ENCODE results near the gene MUC21. TPM values are rescaled to one million over a fixed set of nuclear protein-coding genes. Genes with fewer than 3 reads are reported as not detected.
A peak's percentile ranks its signal among the peaks of the same experiment; 100 is the strongest.

The MUC21 gene
- total and polyA plus RNA-seq, 9 of the 15 experiments (the other 6 are each of a cell fraction or from before 2014, with no cell fraction given): not detected

DNA sequence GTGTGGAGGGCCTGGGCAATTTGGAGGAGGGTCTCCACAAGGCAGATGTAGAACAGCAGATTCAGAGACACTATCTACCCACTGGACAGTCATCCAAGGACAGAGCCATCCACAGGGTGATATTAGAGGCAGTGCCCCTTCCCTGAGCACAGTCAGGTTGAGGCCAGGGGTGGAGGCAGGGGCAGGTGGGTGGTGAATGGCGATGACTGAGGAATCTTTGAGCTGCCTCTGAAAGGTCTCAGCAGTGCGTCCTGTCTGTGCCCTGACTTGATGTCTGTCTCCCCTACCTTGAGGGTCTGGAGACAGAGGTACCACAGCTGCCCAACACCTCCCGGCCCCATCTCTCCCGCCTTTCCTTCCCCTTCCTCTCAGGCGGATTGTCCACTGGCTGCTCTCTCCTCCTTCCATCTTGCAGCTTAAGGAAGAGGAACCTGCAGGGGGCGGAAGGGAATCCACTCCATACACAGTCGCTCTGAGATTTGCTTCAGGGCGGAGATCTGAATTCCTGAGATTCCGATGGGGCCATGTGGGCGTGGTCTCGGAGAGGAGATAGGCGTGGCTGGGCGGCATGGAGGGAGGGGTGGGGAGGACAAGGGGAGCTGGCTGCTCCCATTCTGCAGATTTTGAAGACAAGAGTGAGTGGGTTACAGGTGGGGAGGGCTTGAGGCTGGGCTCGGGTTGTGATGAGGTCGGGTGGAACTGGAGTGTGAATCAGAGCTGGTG, 41.0 kb upstream of the MUC21 start (continued):
- TF ChIP-seq, protein P1, sequence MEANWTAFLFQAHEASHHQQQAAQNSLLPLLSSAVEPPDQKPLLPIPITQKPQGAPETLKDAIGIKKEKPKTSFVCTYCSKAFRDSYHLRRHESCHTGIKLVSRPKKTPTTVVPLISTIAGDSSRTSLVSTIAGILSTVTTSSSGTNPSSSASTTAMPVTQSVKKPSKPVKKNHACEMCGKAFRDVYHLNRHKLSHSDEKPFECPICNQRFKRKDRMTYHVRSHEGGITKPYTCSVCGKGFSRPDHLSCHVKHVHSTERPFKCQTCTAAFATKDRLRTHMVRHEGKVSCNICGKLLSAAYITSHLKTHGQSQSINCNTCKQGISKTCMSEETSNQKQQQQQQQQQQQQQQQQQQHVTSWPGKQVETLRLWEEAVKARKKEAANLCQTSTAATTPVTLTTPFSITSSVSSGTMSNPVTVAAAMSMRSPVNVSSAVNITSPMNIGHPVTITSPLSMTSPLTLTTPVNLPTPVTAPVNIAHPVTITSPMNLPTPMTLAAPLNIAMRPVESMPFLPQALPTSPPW (CRISPR knock-in tag; IDR thresholded peaks at IDR 0.05): peak; percentile 47; the same call in 1 of the 2 replicates
- TF ChIP-seq PHF21A (IDR thresholded peaks at IDR 0.05; ENCODE audit: borderline replicate concordance, low read depth) (peak; percentile 80; the same call in 1 of the 2 replicates), RCOR1 (IDR thresholded peaks at IDR 0.05; ENCODE audit: borderline replicate concordance in 1 of 2, low read depth in 2 of 2, low read length in 2 of 2) (peak; percentile 98 to 100), KDM1A (IDR thresholded peaks at IDR 0.05) (peak; percentile 98 to 99), TFAP4 (CRISPR knock-in tag; IDR thresholded peaks at IDR 0.05; ENCODE audit: borderline replicate concordance) (peak; percentile 56; the same call in 1 of the 2 replicates), SRSF1 (IDR thresholded peaks at IDR 0.05; ENCODE audit: low read depth, low read length) (no peak), PML (IDR thresholded peaks at IDR 0.05; ENCODE audit: low read length) (no peak), SRF (CRISPR knock-in tag; IDR thresholded peaks at IDR 0.05) (peak in 1 of 2 experiments; percentile 59; a peak in 1 of 4 replicates), EP300 (IDR thresholded peaks at IDR 0.05; ENCODE audit: low read length) (0 out of 2 replicates have a peak, but pooled peaks have one; percentile 6), CREM (IDR thresholded peaks at IDR 0.05; ENCODE audit: low read depth) (peak; percentile 35; the same call in 1 of the 2 replicates), NCOA1 (IDR thresholded peaks at IDR 0.05; ENCODE audit: low read depth) (no peak), KDM4B (IDR thresholded peaks at IDR 0.05; ENCODE audit: borderline replicate concordance in 2 of 2, low read depth in 1 of 2) (no peak), CAMTA2 (CRISPR knock-in tag; conservative IDR thresholded peaks at IDR 0.05) (no peak), ZNF518B (CRISPR knock-in tag; IDR thresholded peaks at IDR 0.05) (no peak), IRF1 (CRISPR knock-in tag; IDR thresholded peaks at IDR 0.05; ENCODE audit: borderline replicate concordance) (no peak), DIDO1 (tag; IDR thresholded peaks at IDR 0.05; ENCODE audit: low read depth) (no peak), NCOR1 (IDR thresholded peaks at IDR 0.05) (no peak)
- TF ChIP-seq, protein P2, sequence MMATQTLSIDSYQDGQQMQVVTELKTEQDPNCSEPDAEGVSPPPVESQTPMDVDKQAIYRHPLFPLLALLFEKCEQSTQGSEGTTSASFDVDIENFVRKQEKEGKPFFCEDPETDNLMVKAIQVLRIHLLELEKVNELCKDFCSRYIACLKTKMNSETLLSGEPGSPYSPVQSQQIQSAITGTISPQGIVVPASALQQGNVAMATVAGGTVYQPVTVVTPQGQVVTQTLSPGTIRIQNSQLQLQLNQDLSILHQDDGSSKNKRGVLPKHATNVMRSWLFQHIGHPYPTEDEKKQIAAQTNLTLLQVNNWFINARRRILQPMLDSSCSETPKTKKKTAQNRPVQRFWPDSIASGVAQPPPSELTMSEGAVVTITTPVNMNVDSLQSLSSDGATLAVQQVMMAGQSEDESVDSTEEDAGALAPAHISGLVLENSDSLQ (IDR thresholded peaks at IDR 0.05): 0 out of 2 replicates have a peak, but pooled peaks have one; percentile 22
